Hepatocyte (in vitro differentiated cells): ENCODE data around the gene SLC2A13. TPM values are rescaled to one million over a fixed set of nuclear protein-coding genes. Genes with fewer than 3 reads are reported as not detected.
"Not testable (repeated sequence)": the region's sequence is repeated elsewhere in the genome, so short reads cannot be mapped to it uniquely, and the experiment has no call there.

ENCODE experiments used
- DNase-seq: peaks from one replicate; pipeline ENCODE4 v3.0.0-alpha.2; 2016; ENCODE audit warnings: low spot score
- H2AFZ ChIP-seq: fragments of 200-600 bp; sonication (generic); 2 replicates; pipeline ENCODE4 v1.6.0; 2016; ENCODE audit warnings: antibody characterized with exemption, mild to moderate bottlenecking
- H3K27ac ChIP-seq: fragments of 200-600 bp; sonication (generic); 2 replicates; pipeline ENCODE4 v1.5.1; 2016; ENCODE audit warnings: mild to moderate bottlenecking
- H3K27me3 ChIP-seq: fragments of 200-600 bp; sonication (generic); 2 replicates; pipeline ENCODE4 v1.6.1; 2016
- H3K36me3 ChIP-seq: fragments of 200-600 bp; sonication (generic); replicated peaks from 2 replicates; pipeline ENCODE4 v1.5.1; 2016; ENCODE audit warnings: low read depth; ENCODE audit not compliant: insufficient read depth
- H3K4me1 ChIP-seq: fragments of 200-600 bp; sonication (generic); 2 replicates; pipeline ENCODE4 v1.5.1; 2016; ENCODE audit warnings: mild to moderate bottlenecking, moderate library complexity; ENCODE audit not compliant: insufficient read depth
- H3K4me2 ChIP-seq: fragments of 200-600 bp; sonication (generic); 2 replicates; pipeline ENCODE4 v1.6.0; 2016
- H3K4me3 ChIP-seq: fragments of 200-600 bp; sonication (generic); 2 replicates; pipeline ENCODE4 v1.5.1; 2016; ENCODE audit warnings: mild to moderate bottlenecking
- H3K79me2 ChIP-seq: fragments of 200-600 bp; sonication (generic); 2 replicates; pipeline ENCODE4 v1.6.0; 2017; ENCODE audit warnings: mild to moderate bottlenecking
- H3K9me2 ChIP-seq: fragments of 200-600 bp; sonication (generic); replicated peaks from 2 replicates; pipeline ENCODE4 v1.6.0; 2017; ENCODE audit warnings: mild to moderate bottlenecking; ENCODE audit not compliant: insufficient read depth
- H3K9me3 ChIP-seq: fragments of 200-600 bp; sonication (generic); 2 replicates; pipeline ENCODE4 v1.5.1; 2016; ENCODE audit warnings: low read depth, mild to moderate bottlenecking
- H4K20me1 ChIP-seq: fragments of 200-600 bp; sonication (generic); 2 replicates; pipeline ENCODE4 v1.6.0; 2016; ENCODE audit warnings: mild to moderate bottlenecking; ENCODE audit not compliant: insufficient read depth, poor library complexity, severe bottlenecking
- EZH2 ChIP-seq: fragments of 200-600 bp; sonication (generic); IDR thresholded peaks from 2 replicates; pipeline ENCODE4 v1.6.1; 2016; ENCODE audit warnings: antibody characterized with exemption, mild to moderate bottlenecking, borderline replicate concordance
- EZH2phosphoT487 ChIP-seq: fragments of 200-600 bp; sonication (generic); IDR thresholded peaks from one replicate; pipeline ENCODE4 v1.6.1; 2018; ENCODE audit warnings: antibody characterized with exemption, mild to moderate bottlenecking, low read depth, moderate library complexity; ENCODE audit not compliant: unreplicated experiment, severe bottlenecking
- WGBS: methylation state at CpG from one replicate; pipeline ENCODE4 v1.1.6; 2016; ENCODE audit warnings: low lambda C conversion rate; ENCODE audit errors: missing lambda C conversion rate; 5-methylcytosine and 5-hydroxymethylcytosine counted together
- polyA plus RNA-seq: library from polyadenylated mRNA; unstranded; fragments of >200 nt; fragmentation: Nextera tagmentation; extraction: Ambion mirVana; gene quantifications from 2 replicates; pipeline ENCODE4 v1.2.1, GENCODE V29; 2016
- total RNA-seq: library from RNA; depleted of rRNA; stranded (reverse); fragments of >200 nt; gene quantifications from 2 replicates; pipeline ENCODE4 v1.2.3, GENCODE V29; 2014
- TF ChIP-seq, protein P1 (sequence below): fragments of 200-600 bp; sonication (generic); IDR thresholded peaks from 2 replicates; pipeline ENCODE4 v1.5.1; 2016; ENCODE audit warnings: antibody characterized with exemption, mild to moderate bottlenecking; ENCODE audit not compliant: poor library complexity

SLC2A13 gene
- total and polyA plus RNA-seq, 2 experiments from 2014 or later: 12.1 to 21.1 TPM

- no peaks in the 10 kb centered on the region for H3K36me3 ChIP-seq
- H3K4me1 ChIP-seq: peaks cover 4% of the 10 kb centered on the region
- no peaks in the 10 kb centered on the region for H4K20me1 ChIP-seq
- no peak overlapping the region for H3K4me2 ChIP-seq
- H3K79me2 ChIP-seq: no peaks in the 10 kb centered on the region
- TF ChIP-seq, protein P1, sequence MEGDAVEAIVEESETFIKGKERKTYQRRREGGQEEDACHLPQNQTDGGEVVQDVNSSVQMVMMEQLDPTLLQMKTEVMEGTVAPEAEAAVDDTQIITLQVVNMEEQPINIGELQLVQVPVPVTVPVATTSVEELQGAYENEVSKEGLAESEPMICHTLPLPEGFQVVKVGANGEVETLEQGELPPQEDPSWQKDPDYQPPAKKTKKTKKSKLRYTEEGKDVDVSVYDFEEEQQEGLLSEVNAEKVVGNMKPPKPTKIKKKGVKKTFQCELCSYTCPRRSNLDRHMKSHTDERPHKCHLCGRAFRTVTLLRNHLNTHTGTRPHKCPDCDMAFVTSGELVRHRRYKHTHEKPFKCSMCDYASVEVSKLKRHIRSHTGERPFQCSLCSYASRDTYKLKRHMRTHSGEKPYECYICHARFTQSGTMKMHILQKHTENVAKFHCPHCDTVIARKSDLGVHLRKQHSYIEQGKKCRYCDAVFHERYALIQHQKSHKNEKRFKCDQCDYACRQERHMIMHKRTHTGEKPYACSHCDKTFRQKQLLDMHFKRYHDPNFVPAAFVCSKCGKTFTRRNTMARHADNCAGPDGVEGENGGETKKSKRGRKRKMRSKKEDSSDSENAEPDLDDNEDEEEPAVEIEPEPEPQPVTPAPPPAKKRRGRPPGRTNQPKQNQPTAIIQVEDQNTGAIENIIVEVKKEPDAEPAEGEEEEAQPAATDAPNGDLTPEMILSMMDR: no peak
- TF ChIP-seq EZH2 (no peak), EZH2phosphoT487 (no peak)
- peaks cover 4% of the 10 kb centered on the region for H3K9me2 ChIP-seq
- no peak for DNase-seq
- WGBS: 89% methylated on average over 2 of the region's 2 CpGs
- H3K27me3 ChIP-seq: no peaks in the 10 kb centered on the region
- no peak overlapping the region for H2AFZ ChIP-seq
- no peak overlapping the region for H3K27ac ChIP-seq
- no peak overlapping the region for H3K4me3 ChIP-seq
- H3K9me3 ChIP-seq: no peaks in the 10 kb centered on the region
Observed at GRCh38 chr12:39902821-39903220, 203.1 kb downstream of the SLC2A13 start.

DNA sequence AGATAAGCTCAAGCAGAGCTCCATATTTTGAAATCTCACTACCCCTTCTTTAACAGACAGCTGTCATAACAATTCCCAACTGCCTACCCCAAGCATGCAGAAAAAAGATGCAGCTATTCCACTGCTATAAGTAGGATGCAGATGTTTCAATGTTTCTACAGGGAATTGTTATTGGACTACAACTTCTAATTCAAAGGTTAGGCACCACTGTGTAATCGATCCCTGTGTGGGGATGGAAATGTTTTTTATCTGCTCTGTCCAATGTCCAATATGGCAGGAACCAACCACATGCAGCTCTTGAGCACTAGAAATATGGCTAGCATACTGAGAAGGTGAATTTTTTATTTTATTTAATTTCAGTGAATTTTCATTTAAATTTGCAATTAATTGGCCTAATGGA lies 208.6 kb downstream of the SLC2A13 start:
- Histone ChIP-seq H3K4me2 (no peak overlapping the region), H3K4me1 (no peaks in the 10 kb centered on the region), H2AFZ (no peak overlapping the region), H3K27ac (no peak overlapping the region), H3K27me3 (no peaks in the 10 kb centered on the region), H3K4me3 (no peak overlapping the region), H4K20me1 (no peaks in the 10 kb centered on the region), H3K9me2 (no peaks in the 10 kb centered on the region), H3K9me3 (no peaks in the 10 kb centered on the region), H3K79me2 (no peaks in the 10 kb centered on the region), H3K36me3 (no peaks in the 10 kb centered on the region)
- 96% methylated on average over 1 of the region's 1 CpG for WGBS
- TF ChIP-seq, protein P1: no peak
- TF ChIP-seq EZH2 (no peak), EZH2phosphoT487 (no peak)
- no peak for DNase-seq

DNA sequence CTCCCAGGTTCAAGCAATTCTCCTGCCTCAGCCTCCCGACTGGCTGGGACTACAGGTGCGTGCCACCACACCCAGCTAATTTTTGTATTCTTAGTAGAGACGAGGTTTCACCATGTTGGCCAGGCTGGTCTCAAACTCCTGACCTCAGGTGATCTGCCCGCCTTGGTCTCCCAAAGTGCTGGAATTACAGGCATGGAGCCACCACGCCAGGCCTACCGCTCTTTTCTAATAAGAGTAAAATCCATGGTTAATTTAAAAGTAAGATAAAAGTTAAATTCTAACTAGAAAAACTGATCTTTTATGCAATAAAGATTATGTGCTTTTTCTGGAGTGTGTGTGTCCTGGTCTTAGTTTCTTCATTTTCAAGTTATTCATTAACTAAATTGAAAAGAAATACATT lies 212.5 kb downstream of the SLC2A13 start:
- not testable (repeated sequence) for H3K9me2 ChIP-seq, H2AFZ ChIP-seq, DNase-seq, H3K4me2 ChIP-seq, H3K27me3 ChIP-seq, H3K27ac ChIP-seq, H3K79me2 ChIP-seq, H4K20me1 ChIP-seq, H3K9me3 ChIP-seq, H3K4me3 ChIP-seq, H3K36me3 ChIP-seq, H3K4me1 ChIP-seq
- WGBS: 85% methylated on average over 6 of the region's 6 CpGs

DNA sequence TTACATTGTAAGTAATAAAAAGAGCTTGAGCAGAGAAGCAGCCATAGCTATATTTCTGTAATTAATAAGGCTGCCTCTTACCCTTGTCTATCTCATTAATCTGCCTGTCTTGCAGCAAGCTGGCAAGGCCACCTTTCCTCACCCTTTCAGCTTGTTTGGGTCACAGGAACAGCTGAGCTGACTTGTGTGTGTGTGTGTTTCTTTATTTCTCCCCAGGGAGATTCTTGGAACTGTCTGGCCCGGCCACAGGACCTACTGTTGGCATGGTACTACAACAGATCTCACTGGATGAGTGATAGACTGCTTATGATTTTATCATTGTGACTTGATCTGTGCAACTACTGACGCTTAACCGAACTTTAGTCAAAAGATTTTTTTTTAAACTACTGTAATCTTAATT lies 213.7 kb downstream of the SLC2A13 start:
- H3K9me2 ChIP-seq: no peaks in the 10 kb centered on the region
- no peaks in the 10 kb centered on the region for H3K27me3 ChIP-seq
- no peaks in the 10 kb centered on the region for H3K79me2 ChIP-seq
- H2AFZ ChIP-seq: no peak overlapping the region
- WGBS: 90% methylated on average over 3 of the region's 3 CpGs
- H3K36me3 ChIP-seq: no peaks in the 10 kb centered on the region
- H3K4me1 ChIP-seq: no peaks in the 10 kb centered on the region
- H3K27ac ChIP-seq: no peak overlapping the region
- no peak overlapping the region for H3K4me3 ChIP-seq
- TF ChIP-seq, protein P1: no peak
- TF ChIP-seq EZH2 (no peak), EZH2phosphoT487 (no peak)
- DNase-seq: no peak
- no peaks in the 10 kb centered on the region for H4K20me1 ChIP-seq
- no peaks in the 10 kb centered on the region for H3K9me3 ChIP-seq
- H3K4me2 ChIP-seq: no peak overlapping the region
